Embryonic facial prominence (tissue), 1 donor: ENCODE results near the gene GLIS1.
"Not testable (repeated sequence)": the region's sequence is repeated elsewhere in the genome, so short reads cannot be mapped to it uniquely, and the experiment has no call there.

Experiments used
- DNase-seq: peaks from one replicate; pipeline ENCODE4 v3.0.0-alpha.2; 2016; ENCODE audit errors: extremely low spot score

GLIS1 gene

DNA sequence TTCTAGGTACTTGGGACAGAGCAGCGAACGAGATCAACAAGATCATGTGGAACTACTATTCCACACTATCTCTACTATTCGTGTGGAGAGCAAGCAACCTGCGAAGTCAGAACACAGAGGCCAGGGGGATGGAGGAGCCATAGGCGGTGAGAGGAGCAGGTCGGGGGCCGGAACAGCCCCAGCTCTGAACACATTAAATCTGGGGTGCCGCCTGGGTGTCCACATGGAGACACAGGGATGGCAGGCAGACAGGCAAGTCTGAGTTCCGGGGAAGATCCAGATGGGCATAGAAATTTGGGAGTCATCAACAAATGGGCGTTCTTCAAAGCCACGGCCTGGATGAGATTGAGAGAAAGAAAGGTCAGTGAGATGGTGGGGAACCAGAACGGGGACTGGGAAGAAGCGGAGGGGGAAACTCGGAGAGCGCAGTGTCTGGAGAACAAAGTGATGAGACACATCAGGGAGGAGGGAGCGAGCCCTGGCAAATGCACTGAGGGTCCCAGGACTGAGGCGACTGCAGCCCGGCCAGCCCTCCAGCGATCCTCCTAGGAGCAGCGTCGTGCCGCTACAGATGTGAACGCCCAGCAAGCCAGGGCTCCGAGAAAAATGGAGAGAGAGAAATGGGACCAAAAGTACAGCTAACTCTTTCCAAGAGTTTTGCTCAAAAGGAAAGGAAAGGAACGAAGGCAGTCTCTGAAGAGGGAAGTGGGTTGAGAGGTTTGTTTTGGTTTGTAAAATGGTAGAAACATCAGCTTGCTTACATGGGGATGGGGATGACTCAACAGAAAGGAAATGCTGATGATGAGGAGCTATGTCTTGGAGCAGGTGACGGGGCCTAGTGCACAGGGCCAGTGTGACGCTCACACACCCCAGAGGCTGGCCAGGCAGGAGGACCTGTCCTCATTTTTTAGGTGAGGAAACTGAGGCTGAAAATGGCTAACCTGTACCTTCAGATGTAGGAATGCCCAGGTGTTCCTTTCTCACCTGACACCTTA lies 84.5 kb downstream of the GLIS1 start:
- no peak for DNase-seq

GRCh38 chr1:53653631-53654030 lies 85.3 kb downstream of the GLIS1 start:
- DNase-seq = no peak

DNA sequence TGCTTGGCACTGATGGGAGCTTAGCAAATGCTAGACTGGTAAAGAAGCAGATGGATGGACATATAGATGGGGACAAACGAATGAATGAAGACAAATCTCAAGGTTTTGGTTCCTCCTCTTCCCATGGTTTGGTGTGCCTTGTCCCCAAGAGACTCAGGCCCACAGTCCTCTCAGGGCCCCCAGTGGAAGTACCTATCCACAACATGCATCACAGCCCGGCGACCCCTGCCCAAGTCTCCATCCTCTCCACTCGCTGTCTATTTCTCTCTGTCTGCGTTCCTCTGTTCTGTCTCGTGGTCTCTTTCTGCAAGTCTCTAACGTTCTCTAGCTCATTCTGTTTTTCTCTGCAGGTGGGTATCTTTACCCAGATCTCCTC lies 85.8 kb downstream of the GLIS1 start:
- DNase-seq = no peak

DNA sequence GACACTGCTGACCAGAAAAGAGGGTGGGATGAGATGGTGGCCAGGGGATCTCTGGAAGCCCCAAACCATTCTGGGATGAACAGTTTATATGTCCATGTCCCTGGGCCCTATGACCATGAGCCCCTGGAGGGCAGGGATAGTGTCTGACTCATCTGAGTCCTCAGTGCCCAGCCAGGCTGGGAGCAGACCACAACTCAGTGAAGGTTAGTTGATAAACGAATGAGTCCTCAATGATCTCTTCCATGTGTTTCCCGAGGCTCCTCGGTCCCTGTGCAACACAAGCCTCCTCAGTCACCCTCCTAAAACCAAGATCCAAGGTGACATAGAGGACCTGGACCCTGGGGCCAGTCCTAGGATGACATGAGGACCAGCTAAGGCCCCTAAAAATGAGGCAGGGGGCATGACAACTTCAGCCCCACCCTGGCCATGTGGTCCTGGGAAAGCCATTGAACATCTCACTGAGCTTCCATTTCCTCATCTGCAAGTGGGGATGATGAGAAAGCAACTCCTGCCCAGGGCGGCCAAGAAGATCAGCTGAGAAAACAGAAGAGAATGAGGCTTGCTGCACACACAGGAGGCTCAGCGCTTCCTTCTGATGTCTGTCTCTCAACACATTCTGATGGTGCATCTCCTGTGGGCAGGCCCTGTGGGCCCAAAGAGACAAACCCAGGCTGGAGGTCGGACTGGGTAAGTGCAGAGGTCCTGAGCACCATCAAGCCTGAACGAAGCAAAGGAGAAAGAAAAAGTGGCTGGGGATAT lies 86.3 kb downstream of the GLIS1 start:
- DNase-seq = no peak

GRCh38 chr1:53651356-53651755 lies 87.6 kb downstream of the GLIS1 start:
- DNase-seq = no peak

GRCh38 chr1:53648516-53648915 lies 90.4 kb downstream of the GLIS1 start:
- no peak for DNase-seq

DNA sequence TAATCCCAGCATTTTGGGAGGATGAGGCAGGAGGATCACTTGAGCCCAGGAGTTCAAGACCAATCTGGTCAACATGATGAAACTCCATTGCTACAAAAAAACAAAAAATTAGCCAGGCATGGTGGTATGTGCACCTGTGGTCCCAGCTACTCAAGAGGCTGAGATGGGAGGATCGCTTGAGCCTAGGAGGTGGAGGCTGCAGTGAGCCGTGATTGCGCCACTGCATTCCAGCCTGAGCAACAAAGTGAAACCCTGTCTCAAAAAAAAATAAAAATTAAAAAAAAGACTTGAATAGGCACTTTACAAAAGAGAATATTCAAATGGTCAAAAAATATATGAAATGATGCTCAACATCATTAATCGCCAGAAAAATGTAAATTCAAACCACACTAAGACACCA lies 91.0 kb downstream of the GLIS1 start:
- not testable (repeated sequence) for DNase-seq

GRCh38 chr1:53646732-53647131 lies 92.2 kb downstream of the GLIS1 start:
- DNase-seq = no peak

GRCh38 chr1:53645690-53646078 lies 93.3 kb downstream of the GLIS1 start:
- no peak for DNase-seq

DNA sequence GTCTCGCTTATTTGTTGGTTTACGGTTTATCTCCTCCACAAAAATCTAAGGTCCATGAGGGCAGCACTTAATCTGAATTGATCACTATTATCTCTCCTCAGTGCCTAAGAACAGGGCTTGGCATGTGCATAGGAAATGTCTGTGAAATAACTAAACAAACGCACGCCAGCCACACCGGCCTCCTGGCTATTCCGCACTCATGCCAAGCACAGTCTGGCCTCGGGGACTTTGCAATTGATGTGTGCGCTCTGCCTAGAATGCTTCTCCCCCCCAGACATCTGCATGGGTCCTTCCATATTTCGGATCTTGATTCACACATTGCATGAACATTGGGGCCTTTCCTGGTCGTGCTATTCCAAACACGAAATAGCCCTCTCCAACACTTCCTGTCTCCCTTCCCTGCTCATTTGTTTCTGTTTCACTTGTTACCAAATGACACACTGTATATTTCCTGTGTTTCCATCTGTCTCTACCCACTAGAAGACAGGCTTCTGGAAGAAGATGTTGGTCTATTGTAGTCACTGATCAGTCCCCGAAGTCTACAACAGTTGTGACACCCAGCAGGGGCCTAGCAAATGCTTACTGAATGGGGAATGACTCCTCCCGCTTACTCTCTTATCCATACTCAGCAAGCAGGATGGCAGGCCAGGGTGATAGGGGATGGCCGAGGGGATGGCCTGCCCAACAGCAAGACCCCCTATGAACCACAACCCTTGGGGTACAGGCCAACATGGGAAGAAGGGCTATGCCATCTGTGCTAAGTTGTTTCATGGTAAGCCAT lies 93.9 kb downstream of the GLIS1 start:
- DNase-seq = no peak

DNA sequence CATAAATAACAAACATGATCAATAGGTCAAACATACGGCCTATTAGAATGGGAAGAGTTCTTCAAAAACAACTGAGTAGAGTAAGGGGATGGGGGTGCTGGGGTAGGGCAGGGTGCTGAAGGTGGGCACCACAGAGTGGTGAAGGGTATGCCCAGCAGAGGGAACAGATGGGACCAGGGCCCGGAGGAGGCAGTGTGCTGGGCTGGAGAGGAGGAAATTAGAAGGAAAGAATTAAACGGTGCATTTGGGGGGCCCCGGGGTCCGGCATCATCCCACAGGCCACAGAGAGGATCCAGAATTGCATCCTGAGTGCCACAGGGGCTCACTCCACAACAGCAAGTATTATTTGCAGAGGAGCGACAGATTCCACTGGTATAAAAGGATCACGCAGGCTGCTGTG lies 94.5 kb downstream of the GLIS1 start:
- DNase-seq = no peak

DNA sequence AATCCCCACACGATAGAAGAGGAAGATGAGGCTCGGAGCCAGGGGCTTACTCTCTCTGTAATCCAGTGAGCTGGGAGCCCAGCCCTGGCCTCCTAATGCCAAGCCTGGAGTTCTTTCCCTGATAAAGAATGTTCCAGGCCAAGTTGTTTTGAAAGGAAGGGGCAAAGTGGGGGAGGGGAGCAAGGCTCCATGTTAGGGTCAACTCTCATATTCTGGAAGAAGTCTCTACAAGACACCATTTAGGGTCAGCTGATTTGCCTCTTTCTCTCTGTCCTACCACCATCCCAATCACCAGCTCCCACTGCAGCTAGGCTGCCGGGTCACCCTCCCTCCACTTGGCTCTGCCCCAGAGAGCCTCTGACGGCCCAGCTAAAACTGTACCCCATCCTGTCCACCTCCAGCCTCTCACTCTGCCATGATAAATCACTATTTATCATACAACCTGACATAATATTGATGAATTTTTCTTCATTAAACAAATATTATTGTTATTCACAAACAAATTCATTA lies 95.0 kb downstream of the GLIS1 start:
- DNase-seq = no peak

DNA sequence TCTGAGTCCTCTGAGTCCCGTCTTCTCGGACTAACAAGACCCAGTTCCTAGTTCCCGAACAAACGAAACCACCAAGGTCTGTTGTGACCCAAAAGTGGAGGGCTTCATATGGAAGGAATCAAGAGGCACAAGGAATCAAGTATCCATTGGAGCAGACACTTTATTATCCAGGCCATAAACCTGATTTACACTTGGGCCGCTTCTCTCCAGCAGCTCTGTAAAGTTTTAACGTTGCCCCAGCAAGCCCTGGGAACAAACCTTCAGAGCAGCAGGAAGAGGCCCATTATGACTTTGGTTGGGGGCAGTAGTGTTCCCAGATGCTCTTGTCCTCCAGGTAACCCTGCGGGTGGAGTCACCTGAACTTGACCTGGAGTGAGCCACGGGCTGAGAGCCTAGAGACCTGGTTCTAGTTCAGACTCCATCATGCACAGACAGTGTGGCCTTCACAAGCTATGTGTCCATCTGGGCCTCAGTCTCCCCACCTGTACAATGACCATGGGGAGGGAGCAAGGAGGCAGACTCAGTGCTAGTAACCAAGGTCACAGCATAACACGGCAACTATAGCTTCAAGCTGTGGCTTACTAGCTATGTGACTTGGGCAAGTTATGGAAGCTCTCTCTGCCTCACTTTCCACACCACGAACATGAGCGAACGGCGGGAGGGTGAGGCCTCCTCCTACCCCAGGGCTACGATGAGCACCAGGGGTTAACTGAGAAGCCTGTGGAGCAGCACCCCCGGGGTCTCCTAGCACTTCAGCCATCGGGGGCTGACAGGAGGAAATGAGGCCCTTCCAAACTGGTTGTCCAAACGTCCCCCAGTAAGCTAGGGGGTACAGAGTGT lies 95.7 kb downstream of the GLIS1 start:
- DNase-seq = no peak

GRCh38 chr1:53642607-53643006 lies 96.4 kb downstream of the GLIS1 start:
- no peak for DNase-seq

DNA sequence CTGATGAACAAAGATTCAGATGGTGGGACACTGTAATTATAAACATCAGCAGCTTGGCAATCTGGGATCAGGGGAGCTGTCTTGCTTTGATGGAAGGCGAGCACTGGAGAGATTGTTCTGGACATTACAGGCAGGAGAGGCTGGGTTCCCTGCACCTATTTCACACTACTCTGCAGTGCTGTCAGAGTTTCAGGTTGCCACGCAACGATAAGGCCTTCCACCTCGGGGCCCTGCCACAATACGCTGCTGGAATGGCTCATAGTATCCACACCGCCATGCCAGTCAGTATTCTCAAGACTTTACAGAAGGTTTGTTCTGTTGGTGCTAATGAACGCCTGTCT lies 96.8 kb downstream of the GLIS1 start:
- no peak for DNase-seq

- no peak for DNase-seq
Observed at GRCh38 chr1:53641481-53642214, 97.3 kb downstream of the GLIS1 start.

- no peak for DNase-seq
Observed at GRCh38 chr1:53640701-53641075, 98.3 kb downstream of the GLIS1 start.

GRCh38 chr1:53639996-53640700 lies 98.8 kb downstream of the GLIS1 start:
- no peak for DNase-seq

GRCh38 chr1:53639251-53639763 lies 99.7 kb downstream of the GLIS1 start:
- DNase-seq = no peak
